CD8-positive, alpha-beta memory T cell (primary cell): Measurements from ENCODE around the gene RTKN2. TPM values are rescaled to one million over a fixed set of nuclear protein-coding genes. Genes with fewer than 3 reads are reported as not detected.

Experiments
- CTCF ChIA-PET: fragments of 350-600 bp; sonication (Branson Sonifier 250); formaldehyde crosslinking; loops from one replicate; lab custom pipeline; 2021; ENCODE audit warnings: antibody characterized with exemption; lab: Charles Lee
- POLR2A ChIA-PET: fragments of 350-600 bp; sonication (Branson Sonifier 250); formaldehyde crosslinking; loops from one replicate; lab custom pipeline; 2021; ENCODE audit warnings: antibody characterized with exemption; lab: Charles Lee
- DNase-seq, 5 donors: peaks; one replicate each; pipeline versions ENCODE4 v3.0.0 to v3.0.0-alpha.2; 2020 to 2022; ENCODE audit warnings: mixed read lengths in 1 of 5
- H3K27ac ChIP-seq: one replicate; pipeline ENCODE4 v1.7.0; 2013; ENCODE audit warnings: low read depth, mild to moderate bottlenecking, low read length, moderate library complexity
- H3K27me3 ChIP-seq: 2 replicates; pipeline ENCODE4 v1.7.0; 2013; ENCODE audit warnings: low read length, mild to moderate bottlenecking; ENCODE audit not compliant: insufficient read depth, poor library complexity, severe bottlenecking
- H3K36me3 ChIP-seq: 2 replicates; pipeline ENCODE4 v1.7.0; 2013; ENCODE audit warnings: mild to moderate bottlenecking, low read length, moderate library complexity; ENCODE audit not compliant: insufficient read depth
- H3K4me1 ChIP-seq: 2 replicates; pipeline ENCODE4 v1.7.0; 2013; ENCODE audit warnings: mild to moderate bottlenecking, low read length, moderate library complexity; ENCODE audit not compliant: insufficient read depth
- H3K4me3 ChIP-seq: 2 replicates; pipeline ENCODE4 v1.7.0; 2013; ENCODE audit warnings: mild to moderate bottlenecking, low read length
- H3K9me3 ChIP-seq: 2 replicates; pipeline ENCODE4 v1.7.0; 2013; ENCODE audit warnings: mild to moderate bottlenecking, low read length
- H3K27ac Mint-ChIP-seq, 8 donors: one replicate each; pipeline ENCODE4 v1.8.0; 2020 to 2021; ENCODE audit warnings: mixed read lengths in 8 of 8, mild to moderate bottlenecking in 6 of 8, inconsistent platforms in 3 of 8, moderate library complexity in 3 of 8
- H3K27me3 Mint-ChIP-seq, 2 donors: one replicate each; pipeline ENCODE4 v1.8.0; 2020 to 2021; ENCODE audit warnings: mixed read lengths in 2 of 2, mild to moderate bottlenecking in 1 of 2, moderate library complexity in 1 of 2
- H3K36me3 Mint-ChIP-seq, 3 donors: one replicate each; pipeline ENCODE4 v1.8.0; 2020 to 2021; ENCODE audit warnings: mixed read lengths in 3 of 3, inconsistent platforms in 1 of 3, mild to moderate bottlenecking in 1 of 3
- H3K4me1 Mint-ChIP-seq, 3 donors: one replicate each; pipeline ENCODE4 v1.8.0; 2020 to 2021; ENCODE audit warnings: mixed read lengths in 3 of 3, inconsistent platforms in 1 of 3, mild to moderate bottlenecking in 1 of 3
- H3K4me3 Mint-ChIP-seq, 7 donors: one replicate each; pipeline ENCODE4 v1.8.0; 2020 to 2021; ENCODE audit warnings: mixed read lengths in 7 of 7, mild to moderate bottlenecking in 6 of 7, moderate library complexity in 4 of 7, inconsistent platforms in 2 of 7
- H3K9me3 Mint-ChIP-seq, 5 donors: one replicate each; pipeline ENCODE4 v1.8.0; 2020 to 2022; ENCODE audit warnings: mixed read lengths in 5 of 5, mild to moderate bottlenecking in 3 of 5, moderate library complexity in 2 of 5, inconsistent platforms in 1 of 5
- polyA plus RNA-seq: library from polyadenylated mRNA; unstranded; fragments of 300-500 nt; fragmentation: Illumina TruSeq; gene quantifications from one replicate; pipeline ENCODE4 v1.2.3, GENCODE V29; 2021
- total RNA-seq, 2 experiments: library from RNA; stranded (reverse); gene quantifications; one replicate each; pipeline ENCODE4 v1.2.3, GENCODE V29; 2021

Gene RTKN2
- total and polyA plus RNA-seq, 3 experiments from 2014 or later = 1.6 to 1.9 (median 1.7) TPM

DNA sequence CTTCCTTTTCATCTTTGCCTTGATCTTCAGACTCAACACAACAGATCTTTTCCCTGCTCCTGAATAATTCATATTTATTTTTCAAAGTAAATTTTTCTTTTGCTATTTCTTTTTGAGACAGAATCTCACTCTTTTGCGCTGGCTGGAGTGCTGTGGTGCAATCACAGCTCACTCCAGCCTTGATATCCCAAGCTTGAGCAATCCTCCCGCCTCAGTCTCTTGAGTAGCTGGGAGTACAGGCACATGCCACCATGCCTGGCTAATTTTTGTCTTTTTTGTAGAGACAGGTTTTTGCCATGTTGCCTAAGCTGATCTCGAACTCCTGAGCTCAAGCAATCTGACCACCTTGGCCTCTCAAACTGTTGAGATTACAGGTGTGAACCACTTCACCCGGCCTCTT, 9.2 kb downstream of the RTKN2 start:
- CTCF ChIA-PET = interaction anchor here (1.0 kb wide), 1 partner anchor 363 kb away, joined by 3 read pairs; no protein-coding TSS in a partner anchor
- Mint-ChIP-seq H3K4me3 (no peak overlapping the region), H3K36me3 (no peaks in the 10 kb centered on the region), H3K9me3 (no peaks in the 10 kb centered on the region), H3K27me3 (peaks cover 0 to 7% of the 10 kb centered on the region in 2 donors), H3K4me1 (no peaks in the 10 kb centered on the region), H3K27ac (no peak overlapping the region)
- Histone ChIP-seq H3K9me3 (no peaks in the 10 kb centered on the region), H3K4me1 (no peaks in the 10 kb centered on the region), H3K36me3 (no peaks in the 10 kb centered on the region), H3K27me3 (no peaks in the 10 kb centered on the region), H3K27ac (no peak overlapping the region), H3K4me3 (no peak overlapping the region)
- POLR2A ChIA-PET = no interaction called here
- DNase-seq = no peak

DNA sequence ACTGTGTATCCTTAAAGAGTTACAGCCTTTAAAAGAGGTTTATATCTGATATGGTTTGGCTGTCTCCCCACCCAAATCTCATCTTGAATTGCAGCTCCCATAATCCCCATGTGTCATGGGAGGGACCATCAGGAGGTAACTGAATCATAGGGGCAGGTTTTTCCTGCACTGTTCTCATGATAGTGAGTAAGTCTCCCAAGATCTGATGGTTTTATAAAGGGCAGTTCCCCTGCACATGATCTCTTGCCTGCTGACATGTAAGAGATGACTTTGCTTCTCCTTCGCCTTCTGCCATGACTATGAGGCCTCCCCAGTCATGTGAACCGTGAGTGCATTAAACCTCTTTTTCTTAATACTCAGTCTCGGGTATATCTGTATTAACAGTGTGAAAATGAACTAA, 9.7 kb downstream of the RTKN2 start:
- H3K36me3 ChIP-seq = no peaks in the 10 kb centered on the region
- H3K36me3 Mint-ChIP-seq = peaks cover 0 to 2% (median 0%) of the 10 kb centered on the region in 3 donors
- H3K4me1 Mint-ChIP-seq = no peaks in the 10 kb centered on the region
- no peak overlapping the region for H3K27ac Mint-ChIP-seq
- no peaks in the 10 kb centered on the region for H3K9me3 Mint-ChIP-seq
- no peaks in the 10 kb centered on the region for H3K9me3 ChIP-seq
- ChIA-PET POLR2A (no interaction called here), CTCF (interaction anchor here (0.8 to 1.0 kb wide), 2 partner anchors 14 to 362 kb away, joined by 3 read pairs; no protein-coding TSS in a partner anchor)
- peaks cover 0 to 7% of the 10 kb centered on the region in 2 donors for H3K27me3 Mint-ChIP-seq
- H3K4me3 ChIP-seq = no peak overlapping the region
- no peak overlapping the region for H3K4me3 Mint-ChIP-seq
- no peaks in the 10 kb centered on the region for H3K27me3 ChIP-seq
- DNase-seq = no peak
- H3K4me1 ChIP-seq = no peaks in the 10 kb centered on the region
- H3K27ac ChIP-seq = no peak overlapping the region

DNA sequence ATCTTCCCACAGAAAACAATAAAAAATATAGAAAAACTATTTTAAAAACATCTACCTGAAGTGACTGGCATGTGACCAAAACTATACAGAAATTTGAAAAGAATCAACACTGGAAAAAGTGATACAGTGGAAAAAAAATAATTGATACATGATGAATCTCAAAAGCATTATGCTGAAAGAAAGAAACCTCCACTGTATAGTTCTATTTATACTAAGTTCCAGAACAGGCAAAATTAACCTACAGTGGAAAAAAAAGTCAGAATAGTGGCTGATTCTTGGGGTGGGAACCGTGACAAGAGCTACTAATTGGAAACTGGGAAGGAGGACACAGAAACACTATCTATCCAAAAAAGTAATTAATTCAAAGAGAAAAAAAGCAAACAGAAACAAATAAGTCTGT, 14.9 kb downstream of the RTKN2 start:
- no peak overlapping the region for H3K4me3 Mint-ChIP-seq
- POLR2A ChIA-PET = no interaction called here
- no peaks in the 10 kb centered on the region for H3K36me3 ChIP-seq
- DNase-seq = no peak
- no peaks in the 10 kb centered on the region for H3K4me1 ChIP-seq
- H3K9me3 Mint-ChIP-seq = no peaks in the 10 kb centered on the region
- peaks cover 0 to 2% (median 0%) of the 10 kb centered on the region in 3 donors for H3K36me3 Mint-ChIP-seq
- no peaks in the 10 kb centered on the region for H3K27me3 ChIP-seq
- no peak overlapping the region for H3K4me3 ChIP-seq
- no peak overlapping the region for H3K27ac ChIP-seq
- H3K27me3 Mint-ChIP-seq = no peaks in the 10 kb centered on the region
- H3K27ac Mint-ChIP-seq = no peak overlapping the region
- H3K4me1 Mint-ChIP-seq = no peaks in the 10 kb centered on the region
- CTCF ChIA-PET = interaction anchor here (1.9 kb wide), 1 partner anchor 11 kb away, joined by 7 read pairs; no protein-coding TSS in a partner anchor
- H3K9me3 ChIP-seq = no peaks in the 10 kb centered on the region

DNA sequence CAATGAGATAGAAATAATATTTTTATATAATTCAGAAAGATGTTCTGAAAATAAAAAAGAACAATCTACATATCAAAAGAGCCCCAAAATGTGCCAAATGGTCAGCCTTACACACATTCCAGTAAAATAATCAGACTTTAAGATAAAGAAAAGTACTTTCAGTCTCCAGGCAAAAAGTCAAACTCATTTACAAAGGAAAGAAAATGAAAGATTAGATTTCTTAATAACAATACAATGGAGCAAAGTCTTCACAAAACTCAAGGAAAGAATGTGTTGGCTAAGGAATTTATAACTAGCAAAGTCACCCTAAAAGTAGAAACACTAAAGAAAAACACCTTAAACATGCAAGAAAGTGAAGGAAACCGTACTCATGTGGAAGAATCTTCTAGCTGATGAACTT, 16.6 kb downstream of the RTKN2 start:
- CTCF ChIA-PET = interaction anchor here (1.9 kb wide), 1 partner anchor 13 kb away, joined by 7 read pairs; no protein-coding TSS in a partner anchor
- POLR2A ChIA-PET = no interaction called here
- no peaks in the 10 kb centered on the region for H3K4me1 ChIP-seq
- Mint-ChIP-seq H3K36me3 (peaks cover 0 to 2% (median 0%) of the 10 kb centered on the region in 3 donors), H3K4me1 (no peaks in the 10 kb centered on the region), H3K27me3 (no peaks in the 10 kb centered on the region), H3K9me3 (no peaks in the 10 kb centered on the region), H3K27ac (no peak overlapping the region), H3K4me3 (no peak overlapping the region)
- no peaks in the 10 kb centered on the region for H3K9me3 ChIP-seq
- no peak overlapping the region for H3K27ac ChIP-seq
- H3K27me3 ChIP-seq = no peaks in the 10 kb centered on the region
- no peaks in the 10 kb centered on the region for H3K36me3 ChIP-seq
- H3K4me3 ChIP-seq = no peak overlapping the region
- no peak for DNase-seq

DNA sequence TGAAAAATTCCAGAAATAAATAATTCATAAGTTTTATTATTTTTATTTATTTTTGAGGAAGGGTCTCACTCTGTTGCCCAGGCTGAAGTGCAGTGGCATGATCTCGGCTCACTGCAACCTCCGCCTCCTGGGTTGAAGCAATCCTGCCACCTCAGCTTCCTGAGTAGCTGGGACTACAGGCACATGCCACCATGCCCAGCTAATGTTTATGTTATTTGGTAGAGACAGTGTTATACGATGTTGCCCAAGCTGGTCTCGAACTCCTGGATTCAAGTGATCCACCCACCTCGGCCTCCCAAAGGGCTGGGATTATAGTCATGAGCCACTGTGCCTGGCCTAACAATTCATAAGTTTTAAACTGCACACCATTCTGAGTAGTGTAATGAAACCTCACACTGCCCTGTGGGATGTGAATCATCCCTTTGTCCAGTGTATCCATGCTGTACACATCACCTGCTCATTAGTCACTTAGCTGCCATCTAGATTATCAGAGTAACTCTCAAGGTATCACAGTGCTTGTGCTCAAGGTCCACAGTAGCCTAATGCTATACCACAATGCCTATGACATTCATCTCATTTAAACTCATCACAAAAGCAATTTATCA, 17.9 kb downstream of the RTKN2 start:
- Mint-ChIP-seq H3K27ac (no peak overlapping the region), H3K27me3 (no peaks in the 10 kb centered on the region)
- CTCF ChIA-PET = interaction anchor here (1.3 kb wide), 1 partner anchor 163 kb away, joined by 3 read pairs; no protein-coding TSS in a partner anchor

DNA sequence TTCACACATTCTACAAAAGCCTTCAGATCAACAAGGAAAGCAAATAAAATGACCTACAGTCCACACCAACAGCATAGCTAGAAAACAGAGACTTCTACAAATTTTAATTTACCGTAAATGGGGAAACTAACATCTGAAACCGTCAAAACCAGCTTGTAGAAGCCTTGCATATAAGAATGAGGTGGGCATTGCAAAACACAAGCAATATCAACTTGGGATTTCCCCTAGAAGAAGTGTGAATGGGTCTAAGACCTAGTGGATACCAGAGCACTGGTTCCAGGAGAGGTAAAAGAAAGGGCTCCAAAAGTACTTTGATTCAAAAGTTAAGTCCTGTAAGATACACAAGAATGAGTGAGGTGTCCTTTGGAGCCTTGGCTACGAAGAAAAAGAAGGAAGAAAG, 18.7 kb downstream of the RTKN2 start:
- Mint-ChIP-seq H3K27me3 (peaks cover 0 to 3% of the 10 kb centered on the region in 2 donors), H3K9me3 (no peaks in the 10 kb centered on the region), H3K27ac (peak overlapping the region in 1 of 8 donors; percentile 19), H3K36me3 (peaks cover 0 to 2% (median 0%) of the 10 kb centered on the region in 3 donors), H3K4me3 (no peak overlapping the region), H3K4me1 (peaks cover 3 to 5% (median 4%) of the 10 kb centered on the region in 3 donors)
- H3K4me1 ChIP-seq = peaks cover under 1% of the 10 kb centered on the region
- no peak for DNase-seq
- H3K9me3 ChIP-seq = no peaks in the 10 kb centered on the region
- ChIA-PET CTCF (interaction anchor here (1.3 to 2.1 kb wide), 2 partner anchors 164 to 212 kb away, joined by 3 to 11 read pairs; no protein-coding TSS in a partner anchor), POLR2A (no interaction called here)
- no peak overlapping the region for H3K4me3 ChIP-seq
- no peak overlapping the region for H3K27ac ChIP-seq
- H3K36me3 ChIP-seq = no peaks in the 10 kb centered on the region
- no peaks in the 10 kb centered on the region for H3K27me3 ChIP-seq

More for the DNA sequence above, 17.9 kb downstream of the RTKN2 start:
- Histone ChIP-seq H3K4me3 (no peak overlapping the region), H3K27me3 (no peaks in the 10 kb centered on the region), H3K27ac (no peak overlapping the region), H3K4me1 (no peaks in the 10 kb centered on the region), H3K36me3 (no peaks in the 10 kb centered on the region), H3K9me3 (no peaks in the 10 kb centered on the region)
- DNase-seq = no peak
- H3K4me3 Mint-ChIP-seq = no peak overlapping the region
- peaks cover 0 to 2% (median 0%) of the 10 kb centered on the region in 3 donors for H3K36me3 Mint-ChIP-seq
- POLR2A ChIA-PET = no interaction called here
- no peaks in the 10 kb centered on the region for H3K9me3 Mint-ChIP-seq
- H3K4me1 Mint-ChIP-seq = no peaks in the 10 kb centered on the region

DNA sequence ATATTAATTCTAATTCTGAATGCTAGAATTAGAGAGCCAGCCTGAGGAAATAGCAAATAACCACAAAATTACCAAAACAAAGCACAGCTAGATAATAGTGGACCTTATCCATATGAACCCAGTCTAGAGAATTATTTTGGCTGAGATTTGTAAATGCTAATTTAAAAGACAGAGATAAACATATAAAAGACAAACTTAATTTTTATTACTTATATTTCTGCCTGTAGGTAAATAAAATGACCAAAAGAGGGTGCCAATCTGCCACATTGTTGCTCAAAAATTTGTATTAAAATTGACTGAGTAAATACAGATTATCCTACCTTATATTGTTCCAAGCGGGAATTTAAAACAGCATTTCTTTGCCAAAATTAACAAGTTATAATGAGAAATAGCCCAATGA, 20.2 kb downstream of the RTKN2 start:
- Histone ChIP-seq H3K4me3 (no peak overlapping the region), H3K27ac (no peak overlapping the region), H3K9me3 (no peaks in the 10 kb centered on the region), H3K36me3 (no peaks in the 10 kb centered on the region), H3K4me1 (peaks cover 12% of the 10 kb centered on the region), H3K27me3 (no peaks in the 10 kb centered on the region)
- DNase-seq = no peak
- ChIA-PET CTCF (interaction anchor here (1.1 to 2.1 kb wide), 2 partner anchors 210 to 346 kb away, joined by 3 to 11 read pairs; no protein-coding TSS in a partner anchor), POLR2A (no interaction called here)
- H3K4me3 Mint-ChIP-seq = no peak overlapping the region
- peaks cover 0 to 3% of the 10 kb centered on the region in 2 donors for H3K27me3 Mint-ChIP-seq
- no peaks in the 10 kb centered on the region for H3K9me3 Mint-ChIP-seq
- H3K4me1 Mint-ChIP-seq = peaks cover 14 to 20% (median 16%) of the 10 kb centered on the region in 3 donors
- no peak overlapping the region for H3K27ac Mint-ChIP-seq
- no peaks in the 10 kb centered on the region for H3K36me3 Mint-ChIP-seq

DNA sequence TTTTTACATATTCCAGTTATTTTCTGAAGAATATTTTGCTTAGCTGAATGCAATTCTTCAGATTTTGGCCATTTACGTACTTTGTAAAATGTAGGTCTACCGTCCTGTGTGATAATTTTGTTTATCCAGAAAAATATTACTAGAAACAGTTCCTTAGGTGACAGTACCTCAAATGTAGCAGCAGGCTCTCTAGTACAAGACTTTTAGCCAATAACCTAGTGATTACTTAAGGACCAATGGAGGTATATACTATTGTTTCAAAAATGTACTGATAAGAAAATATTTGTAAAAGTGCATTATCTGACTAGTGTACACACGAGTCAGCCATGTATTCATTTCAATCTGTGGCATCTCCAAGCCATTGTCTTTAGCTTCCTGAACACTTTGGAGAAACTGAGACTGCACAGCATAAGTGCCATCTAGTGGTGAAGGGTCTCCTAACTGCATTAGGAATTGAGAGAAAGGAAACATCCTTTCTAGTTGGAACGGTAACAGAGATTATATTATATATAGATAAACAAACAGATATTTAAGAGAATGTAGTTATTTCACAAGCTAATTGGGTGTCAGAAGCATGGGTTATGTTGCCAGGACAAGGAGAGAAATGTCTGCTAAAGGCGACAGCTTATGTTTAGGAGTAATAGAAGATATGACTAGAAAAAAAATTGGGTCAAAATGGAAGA, 23.7 kb downstream of the RTKN2 start:
- Mint-ChIP-seq H3K36me3 (no peaks in the 10 kb centered on the region), H3K4me3 (peak overlapping the region in 1 of 7 donors; percentile 10), H3K4me1 (peaks cover 23 to 35% (median 31%) of the 10 kb centered on the region in 3 donors), H3K27me3 (peaks cover 0 to 3% of the 10 kb centered on the region in 2 donors), H3K9me3 (no peaks in the 10 kb centered on the region), H3K27ac (peak overlapping the region in 2 of 8 donors; percentile 3 to 51)
- ChIA-PET POLR2A (interaction anchor here (1.1 to 1.4 kb wide), 3 partner anchors 206 to 348 kb away, joined by 5 to 7 read pairs (median 5); no protein-coding TSS in a partner anchor), CTCF (interaction anchor here (0.6 to 3.4 kb wide), 39 partner anchors 8 to 500 kb away, joined by 3 to 69 read pairs (median 4); partner anchors contain the start of genes ARID5B and ZNF365)
- H3K27ac ChIP-seq = no peak overlapping the region
- H3K27me3 ChIP-seq = no peaks in the 10 kb centered on the region
- H3K9me3 ChIP-seq = no peaks in the 10 kb centered on the region
- H3K4me3 ChIP-seq = no peak overlapping the region
- DNase-seq = peak in 4 of 5 donors; percentile 7 to 62 (median 50)
- peaks cover 16% of the 10 kb centered on the region for H3K4me1 ChIP-seq
- no peaks in the 10 kb centered on the region for H3K36me3 ChIP-seq
